HEK293T (cell line): ENCODE measurements around the gene ID3.

Experiments
- ARNT ChIP-seq: fragments of 450-650 bp; IDR thresholded peaks from 2 replicates; pipeline ENCODE4 v1.6.1; 2017; ENCODE audit warnings: mild to moderate bottlenecking
- CTBP1 ChIP-seq: fragments of 450-650 bp; IDR thresholded peaks from 2 replicates; pipeline ENCODE4 v1.6.1; 2016; ENCODE audit warnings: borderline replicate concordance
- ELF4 ChIP-seq: fragments of 450-650 bp; IDR thresholded peaks from 2 replicates; pipeline ENCODE4 v1.6.1; 2017; ENCODE audit warnings: antibody characterized with exemption
- FOXA1 ChIP-seq: fragments of 450-650 bp; IDR thresholded peaks from 2 replicates; pipeline ENCODE4 v1.6.1; 2016; ENCODE audit warnings: mild to moderate bottlenecking
- FOXM1 ChIP-seq: fragments of 450-650 bp; IDR thresholded peaks from 2 replicates; pipeline ENCODE4 v1.6.1; 2017; ENCODE audit warnings: mild to moderate bottlenecking, borderline replicate concordance
- LEF1 ChIP-seq: fragments of 450-650 bp; IDR thresholded peaks from 2 replicates; pipeline ENCODE4 v1.6.1; 2017; ENCODE audit warnings: mild to moderate bottlenecking, borderline replicate concordance
- NFRKB ChIP-seq: fragments of 450-650 bp; IDR thresholded peaks from 2 replicates; pipeline ENCODE4 v1.6.1; 2016; ENCODE audit warnings: mild to moderate bottlenecking, moderate library complexity
- PKNOX1 ChIP-seq: fragments of 450-650 bp; IDR thresholded peaks from 2 replicates; pipeline ENCODE4 v1.6.1; 2016
- SP1 ChIP-seq: fragments of 450-650 bp; IDR thresholded peaks from 2 replicates; pipeline ENCODE4 v1.6.1; 2017
- TARDBP ChIP-seq: fragments of 450-650 bp; IDR thresholded peaks from 2 replicates; pipeline ENCODE4 v1.6.1; 2016
- ZNF384 ChIP-seq: fragments of 450-650 bp; IDR thresholded peaks from 2 replicates; pipeline ENCODE4 v1.6.1; 2016

- TF ChIP-seq ZNF384 (no peak), ARNT (no peak), FOXM1 (no peak), NFRKB (no peak), SP1 (no peak), FOXA1 (no peak), LEF1 (no peak), TARDBP (no peak), CTBP1 (no peak), PKNOX1 (no peak), ELF4 (no peak)
Observed at GRCh38 chr1:23596382-23597358, 37.4 kb upstream of the ID3 start.
